Activated CD4-positive, alpha-beta T cell treated with anti-CD3 and anti-CD28 coated beads for 24 hours (primary cell): ENCODE results near the gene KCNJ15.

ENCODE experiments used
- DNase-seq, 2 donors: peaks; one replicate each; pipeline ENCODE4 v3.0.0-alpha.2; 2020; ENCODE audit warnings: low read depth in 2 of 2

Gene KCNJ15

DNA sequence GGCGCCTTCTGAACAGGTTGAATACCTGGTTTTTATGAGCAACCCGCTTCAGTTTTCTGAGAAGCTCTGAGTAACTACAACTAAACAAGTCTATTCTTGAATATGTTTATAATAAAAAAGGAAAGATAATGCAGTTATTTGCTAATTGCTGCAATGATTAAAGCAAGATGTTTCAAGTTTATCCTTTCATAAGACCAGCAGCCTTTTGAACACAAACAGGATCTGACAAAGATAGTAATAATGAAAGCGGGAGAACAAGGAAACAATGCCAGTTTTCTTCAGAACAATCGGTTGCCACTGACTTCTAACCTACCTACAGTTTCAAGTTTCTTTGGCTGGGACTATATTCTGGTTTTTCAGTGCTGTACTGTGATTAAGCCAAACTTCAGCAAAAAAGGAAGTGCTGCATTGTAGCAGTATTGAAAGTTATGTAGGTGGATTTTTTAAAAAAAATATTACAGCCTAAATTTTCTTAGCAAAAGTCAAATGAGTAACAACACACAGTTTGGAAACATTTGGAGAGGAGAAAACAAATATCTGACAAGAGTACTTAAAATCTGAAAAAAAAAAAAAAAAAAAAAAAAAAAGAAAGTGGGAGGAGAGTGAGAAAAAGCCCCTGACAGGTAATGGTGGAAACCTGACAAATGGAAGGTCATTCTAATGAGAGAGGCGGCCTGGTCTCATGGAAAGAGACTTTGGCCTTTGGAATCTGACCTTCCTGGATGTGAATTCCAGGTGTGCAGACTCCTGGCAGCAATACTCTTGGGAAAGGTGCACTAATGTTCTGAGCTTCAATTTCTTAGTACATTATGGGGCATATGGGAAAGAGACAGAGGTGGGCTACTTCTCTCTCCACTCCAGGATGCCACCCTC lies 11.4 kb downstream of the KCNJ15 start:
- DNase-seq: no peak

DNA sequence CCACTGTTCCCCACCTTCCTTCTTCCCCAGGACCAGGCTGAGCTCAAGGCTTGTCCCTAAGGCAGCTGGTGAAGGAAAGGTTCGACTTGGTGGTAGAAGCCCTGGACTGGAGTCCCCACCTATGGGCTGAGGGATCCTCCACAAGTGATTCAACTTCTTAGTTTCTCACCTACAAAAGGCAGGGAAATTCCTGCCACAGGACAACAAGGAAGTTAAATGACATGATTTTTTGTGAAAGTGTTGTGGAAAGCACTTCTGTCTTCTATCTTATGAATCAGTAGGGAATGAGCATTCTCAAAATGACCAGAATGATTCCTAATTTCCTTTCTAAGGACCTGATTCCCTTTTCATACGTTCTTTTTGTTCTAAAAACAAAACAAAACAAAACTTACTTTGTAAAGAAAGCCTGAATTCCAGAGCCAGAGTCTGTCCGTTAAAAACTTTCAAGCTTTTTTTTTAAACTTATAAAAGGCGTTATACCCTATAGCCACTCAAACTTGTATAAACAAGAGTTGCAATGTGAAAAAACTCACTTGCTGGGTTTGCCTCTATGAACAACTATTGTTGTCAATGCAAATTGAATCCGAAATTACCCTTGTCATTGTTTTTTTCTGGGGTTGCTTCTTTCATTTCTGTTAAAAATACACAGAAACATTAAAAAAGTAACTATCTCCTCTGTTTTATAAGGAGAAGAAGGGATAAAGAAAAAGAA lies 12.2 kb downstream of the KCNJ15 start:
- DNase-seq: no peak

- DNase-seq: no peak
Measured at GRCh38 chr21:38269576-38269936, 12.8 kb downstream of the KCNJ15 start.

GRCh38 chr21:38272215-38272614 lies 15.4 kb downstream of the KCNJ15 start:
- no peak for DNase-seq

GRCh38 chr21:38273745-38274542 lies 17.2 kb downstream of the KCNJ15 start:
- DNase-seq: no peak

- DNase-seq: no peak
Measured at GRCh38 chr21:38277501-38278131, 20.8 kb downstream of the KCNJ15 start.

GRCh38 chr21:38280454-38280853 lies 23.7 kb downstream of the KCNJ15 start:
- no peak for DNase-seq

DNA sequence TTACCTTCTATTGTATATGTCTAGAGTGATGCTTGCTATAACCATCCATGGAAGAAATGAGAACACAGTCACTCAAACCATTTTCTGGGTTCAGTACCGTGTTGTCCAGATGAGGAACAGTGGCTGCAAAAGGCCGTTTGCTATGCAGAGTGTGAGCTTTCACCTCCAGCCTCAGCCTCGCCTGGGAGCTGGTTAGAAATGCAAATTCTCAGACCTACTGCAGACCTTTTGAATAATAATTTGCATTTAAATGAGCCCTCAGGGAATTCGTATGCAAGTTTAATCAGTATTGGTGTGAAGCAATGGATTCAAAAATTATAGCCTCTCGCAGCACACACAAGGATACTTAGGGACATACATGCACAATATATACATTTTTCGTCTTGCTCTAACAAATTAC lies 24.1 kb downstream of the KCNJ15 start:
- no peak for DNase-seq

DNA sequence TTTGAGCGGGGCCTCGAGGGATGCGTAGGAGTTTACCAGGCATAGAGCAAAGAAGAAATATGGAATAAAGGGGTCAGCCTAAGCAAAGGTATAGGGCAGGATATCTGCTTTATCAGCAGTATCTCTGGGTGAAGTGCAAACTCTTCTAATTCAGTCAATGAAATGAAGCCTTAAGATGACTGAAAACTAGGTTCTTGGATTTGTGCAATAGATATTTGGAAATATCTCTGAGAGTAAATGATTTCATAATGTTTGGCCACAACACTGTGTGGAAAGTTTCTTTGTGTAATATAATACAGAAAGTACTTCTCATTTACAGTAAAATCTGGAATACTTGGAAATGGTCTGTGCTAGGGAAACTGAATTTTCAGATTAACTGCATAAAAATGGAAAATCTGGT lies 26.1 kb downstream of the KCNJ15 start:
- DNase-seq: no peak

GRCh38 chr21:38284216-38284615 lies 27.4 kb downstream of the KCNJ15 start:
- DNase-seq: no peak

- DNase-seq: no peak
Measured at GRCh38 chr21:38286739-38287471, 30.1 kb downstream of the KCNJ15 start.

GRCh38 chr21:38287476-38287875 lies 30.7 kb downstream of the KCNJ15 start:
- DNase-seq: no peak

- no peak for DNase-seq
Measured at GRCh38 chr21:38289705-38290485, 33.1 kb downstream of the KCNJ15 start.

DNA sequence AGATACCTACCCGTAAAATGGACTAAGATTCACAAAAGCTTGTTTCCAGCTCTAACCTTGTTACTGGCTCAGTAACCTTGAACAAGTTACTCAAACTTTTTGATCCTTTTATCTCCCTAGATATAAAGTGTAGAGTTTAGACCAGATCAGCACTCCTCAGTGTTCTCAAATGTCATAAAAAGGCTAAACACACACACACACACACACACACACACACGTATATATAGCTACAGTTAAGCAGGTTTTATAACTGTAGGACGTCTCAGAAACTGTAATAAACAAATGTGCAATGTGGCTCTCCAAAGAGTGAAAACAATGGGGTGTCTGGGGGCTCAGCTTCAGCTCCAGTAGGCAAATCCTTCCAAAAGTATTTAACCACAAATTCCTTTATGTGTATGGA lies 34.0 kb downstream of the KCNJ15 start:
- DNase-seq: no peak

DNA sequence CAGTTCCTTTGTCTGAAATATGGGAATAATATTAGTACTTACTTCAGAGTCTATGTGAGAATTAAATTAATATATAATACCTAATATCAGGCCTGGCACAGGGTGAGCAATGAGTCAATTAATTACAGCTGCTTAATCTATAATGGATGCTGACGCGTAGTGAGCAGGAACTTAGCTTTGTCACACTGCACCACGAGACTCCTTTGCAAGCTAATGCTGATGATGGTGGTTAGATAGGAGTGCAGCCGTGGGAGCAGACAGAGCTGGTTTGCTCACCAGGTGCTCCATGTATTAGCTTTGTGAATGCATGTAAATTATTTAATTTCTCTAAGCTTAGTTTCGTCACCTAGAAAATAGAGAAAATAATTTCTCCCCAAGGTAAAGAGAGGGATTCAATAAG lies 35.1 kb downstream of the KCNJ15 start:
- no peak for DNase-seq

DNA sequence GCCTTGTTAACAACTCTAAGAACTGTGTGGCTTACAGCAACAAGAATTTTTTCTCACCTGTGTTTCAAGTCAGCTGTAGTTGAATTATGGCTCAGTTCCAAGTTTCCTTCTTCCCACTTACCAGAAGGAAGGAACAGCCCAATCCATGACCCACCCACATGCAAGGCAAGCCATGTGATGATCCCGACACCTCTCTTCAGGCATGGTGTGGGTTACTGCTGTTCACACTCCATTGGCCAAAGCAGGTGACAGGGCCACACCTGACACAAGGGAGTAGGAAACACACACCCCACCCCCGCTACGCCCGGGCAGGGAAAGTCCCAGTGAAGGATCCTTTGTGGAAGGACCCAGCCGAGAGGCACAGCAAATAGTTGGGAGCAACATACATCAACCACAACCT lies 36.3 kb downstream of the KCNJ15 start:
- no peak for DNase-seq

DNA sequence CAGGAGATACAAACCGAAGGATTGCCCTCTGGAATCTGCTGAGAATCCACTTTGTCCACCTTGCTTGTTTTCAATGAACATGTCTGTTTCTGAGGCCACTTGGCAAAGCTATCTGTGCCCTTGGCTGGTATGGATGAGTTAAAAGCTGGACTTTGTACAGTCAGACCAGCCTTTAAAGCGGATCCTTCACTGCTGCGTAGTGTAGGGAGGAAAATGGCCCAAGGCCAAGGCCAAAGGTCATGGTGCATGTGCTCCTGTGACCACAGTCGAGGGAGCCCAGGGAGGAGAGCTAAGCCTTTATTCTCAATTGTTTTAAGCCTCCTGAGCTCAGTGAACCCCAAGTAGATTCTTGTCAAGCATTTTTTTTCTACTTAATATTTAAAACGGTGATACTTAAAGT lies 37.0 kb downstream of the KCNJ15 start:
- no peak for DNase-seq

- DNase-seq: no peak
Measured at GRCh38 chr21:38294609-38295008, 37.8 kb downstream of the KCNJ15 start.

- no peak for DNase-seq
Measured at GRCh38 chr21:38295997-38296764, 39.4 kb downstream of the KCNJ15 start.

GRCh38 chr21:38297194-38297631 lies 40.4 kb downstream of the KCNJ15 start:
- no peak for DNase-seq
